H9 (cell line): Measurements from ENCODE around the gene MRTO4. TPM values are rescaled to one million over a fixed set of nuclear protein-coding genes. Genes with fewer than 3 reads are reported as not detected.
"Not testable (repeated sequence)": the region's sequence is repeated elsewhere in the genome, so short reads cannot be mapped to it uniquely, and the experiment has no call there.

Experiments
- DNase-seq: peaks from one replicate; pipeline ENCODE4 v3.0.0-alpha.2; 2017
- H2AFZ ChIP-seq: one replicate; pipeline ENCODE4 v1.6.1; 2013; ENCODE audit warnings: mild to moderate bottlenecking, low read length, control low read depth, moderate library complexity
- H2AK5ac ChIP-seq: 2 replicates; pipeline ENCODE4 v1.6.1; 2013; ENCODE audit warnings: low read length, control low read depth, mixed read lengths; ENCODE audit not compliant: insufficient read length
- H2BK120ac ChIP-seq: one replicate; pipeline ENCODE4 v1.6.1; 2013; ENCODE audit warnings: low read depth, mild to moderate bottlenecking, low read length, control low read depth, inconsistent platforms; ENCODE audit not compliant: poor library complexity, severe bottlenecking
- H2BK12ac ChIP-seq: 2 replicates; pipeline ENCODE4 v1.6.1; 2013; ENCODE audit warnings: low read length, control low read depth, mixed read lengths, low read depth; ENCODE audit not compliant: insufficient read length
- H2BK15ac ChIP-seq: 2 replicates; pipeline ENCODE4 v1.6.1; 2013; ENCODE audit warnings: low read depth, low read length, control low read depth
- H2BK20ac ChIP-seq: one replicate; pipeline ENCODE4 v1.6.1; 2013; ENCODE audit warnings: low read depth, mild to moderate bottlenecking, low read length, control low read depth, inconsistent platforms; ENCODE audit not compliant: poor library complexity, severe bottlenecking
- H2BK5ac ChIP-seq: 2 replicates; pipeline ENCODE4 v1.6.1; 2013; ENCODE audit warnings: low read length, control low read depth, mixed read lengths; ENCODE audit not compliant: insufficient read length
- H3K14ac ChIP-seq: 2 replicates; pipeline ENCODE4 v1.6.1; 2013; ENCODE audit warnings: low read length, control low read depth; ENCODE audit not compliant: insufficient read depth
- H3K18ac ChIP-seq: 2 replicates; pipeline ENCODE4 v1.6.1; 2013; ENCODE audit warnings: low read depth, mild to moderate bottlenecking, mixed read lengths, low read length, control low read depth; ENCODE audit not compliant: insufficient read length
- H3K23ac ChIP-seq: 2 replicates; pipeline ENCODE4 v1.6.1; 2013; ENCODE audit warnings: low read length, control low read depth, mixed read lengths, low read depth; ENCODE audit not compliant: insufficient read length
- H3K23me2 ChIP-seq: 2 replicates; pipeline ENCODE4 v1.6.1; 2013; ENCODE audit warnings: low read depth, mild to moderate bottlenecking, mixed read lengths, low read length, control low read depth; ENCODE audit not compliant: insufficient read length, poor library complexity, severe bottlenecking
- H3K27ac ChIP-seq: 2 replicates; pipeline ENCODE4 v1.5.1; 2013; ENCODE audit warnings: low read length, control low read depth, mixed read lengths, low read depth; ENCODE audit not compliant: insufficient read length
- H3K27me3 ChIP-seq: 2 replicates; pipeline ENCODE4 v1.6.1; 2013; ENCODE audit warnings: low read length, control low read depth, inconsistent platforms; ENCODE audit not compliant: insufficient read depth
- H3K4ac ChIP-seq: 2 replicates; pipeline ENCODE4 v1.6.1; 2013; ENCODE audit warnings: low read depth, mild to moderate bottlenecking, control low read depth, inconsistent platforms, low read length, moderate library complexity
- H3K4me1 ChIP-seq: 2 replicates; pipeline ENCODE4 v1.6.1; 2013; ENCODE audit warnings: low read length, control low read depth, inconsistent platforms; ENCODE audit not compliant: insufficient read depth
- H3K4me2 ChIP-seq: 2 replicates; pipeline ENCODE4 v1.6.1; 2013; ENCODE audit warnings: low read length, control low read depth, mixed read lengths; ENCODE audit not compliant: insufficient read length, insufficient read depth
- H3K56ac ChIP-seq: 2 replicates; pipeline ENCODE4 v1.6.1; 2013; ENCODE audit warnings: low read depth, mild to moderate bottlenecking, mixed read lengths, low read length, control low read depth; ENCODE audit not compliant: insufficient read length
- H3K79me1 ChIP-seq: 2 replicates; pipeline ENCODE4 v1.6.1; 2013; ENCODE audit warnings: low read depth, mild to moderate bottlenecking, moderate library complexity, low read length, control low read depth, inconsistent platforms; ENCODE audit not compliant: insufficient read depth, poor library complexity, severe bottlenecking
- H3K79me2 ChIP-seq: 2 replicates; pipeline ENCODE4 v1.6.1; 2013; ENCODE audit warnings: low read length, control low read depth, inconsistent platforms; ENCODE audit not compliant: insufficient read depth
- H3K9ac ChIP-seq: 2 replicates; pipeline ENCODE4 v1.6.1; 2013; ENCODE audit warnings: low read length, control low read depth, mixed read lengths; ENCODE audit not compliant: insufficient read length; ENCODE audit errors: extremely low read depth
- H3K9me3 ChIP-seq: one replicate; pipeline ENCODE4 v1.6.1; 2013; ENCODE audit warnings: low read depth, low read length, inconsistent platforms; ENCODE audit not compliant: control insufficient read depth
- H3T11ph ChIP-seq: one replicate; pipeline ENCODE4 v1.6.1; 2013; ENCODE audit warnings: mild to moderate bottlenecking, low read length, control low read depth, inconsistent platforms
- H4K20me1 ChIP-seq: one replicate; pipeline ENCODE4 v1.6.1; 2013; ENCODE audit not compliant: control insufficient read depth, insufficient read length, insufficient read depth
- H4K5ac ChIP-seq: 2 replicates; pipeline ENCODE4 v1.6.1; 2013; ENCODE audit warnings: low read depth, mild to moderate bottlenecking, mixed read lengths, low read length, control low read depth; ENCODE audit not compliant: insufficient read length
- H4K8ac ChIP-seq: replicated peaks from 2 replicates; pipeline ENCODE4 v1.6.1; 2013; ENCODE audit warnings: low read length, control low read depth, mixed read lengths, low read depth; ENCODE audit not compliant: insufficient read length
- H4K91ac ChIP-seq: 2 replicates; pipeline ENCODE4 v1.6.1; 2013; ENCODE audit warnings: low read depth, mild to moderate bottlenecking, moderate library complexity, mixed read lengths, low read length, control low read depth; ENCODE audit not compliant: insufficient read length
- H3K27ac Mint-ChIP-seq, 3 experiments: 2 replicates in 2 of 3; 3 replicates in 1 of 3; pipeline ENCODE4 v1.8.0; 2020 to 2021; ENCODE audit warnings: mixed read lengths in 3 of 3, mild to moderate bottlenecking in 1 of 3, moderate library complexity in 1 of 3
- H3K27me3 Mint-ChIP-seq: 2 replicates; pipeline ENCODE4 v1.8.0; 2021; ENCODE audit warnings: low read depth, mild to moderate bottlenecking, moderate library complexity, mixed read lengths
- H3K36me3 Mint-ChIP-seq, 3 experiments: 2 replicates in 2 of 3; 3 replicates in 1 of 3; pipeline ENCODE4 v1.8.0; 2020 to 2021; ENCODE audit warnings: low read depth in 3 of 3, mixed read lengths in 3 of 3; ENCODE audit not compliant: insufficient read depth in 1 of 3
- H3K4me1 Mint-ChIP-seq, 2 experiments: 2 replicates each; pipeline ENCODE4 v1.8.0; 2020; ENCODE audit warnings: mixed read lengths in 2 of 2
- H3K4me3 Mint-ChIP-seq, 2 experiments: 2 replicates in 1 of 2; 3 replicates in 1 of 2; pipeline ENCODE4 v1.8.0; 2020 to 2021; ENCODE audit warnings: mild to moderate bottlenecking in 2 of 2, mixed read lengths in 2 of 2, moderate library complexity in 1 of 2
- H3K9me3 Mint-ChIP-seq, 2 experiments: 2 replicates in 1 of 2; 3 replicates in 1 of 2; pipeline ENCODE4 v1.8.0; 2020; ENCODE audit warnings: mild to moderate bottlenecking in 2 of 2, mixed read lengths in 2 of 2, moderate library complexity in 1 of 2
- CTCF ChIP-seq: fragments of 200-600 bp; sonication (generic); conservative IDR thresholded peaks from 3 replicates; pipeline ENCODE4 v1.8.0; 2021; ENCODE audit warnings: antibody characterized with exemption, mild to moderate bottlenecking
- WGBS: extraction: QIAGEN DNeasy Blood & Tissue Kit; methylation state at CpG from one replicate; pipeline ENCODE4 v1.1.7; 2013; ENCODE audit warnings: missing lambda C conversion rate, low lambda C conversion rate, mixed read lengths; ENCODE audit not compliant: insufficient read length; ENCODE audit errors: extremely low coverage; 5-methylcytosine and 5-hydroxymethylcytosine counted together
- total RNA-seq: library from RNA; stranded (reverse); gene quantifications from 2 replicates; pipeline ENCODE4 v1.2.1, GENCODE V29; 2021

The MRTO4 gene
- total RNA-seq, 1 experiment from 2014 or later: 78.3 TPM

DNA sequence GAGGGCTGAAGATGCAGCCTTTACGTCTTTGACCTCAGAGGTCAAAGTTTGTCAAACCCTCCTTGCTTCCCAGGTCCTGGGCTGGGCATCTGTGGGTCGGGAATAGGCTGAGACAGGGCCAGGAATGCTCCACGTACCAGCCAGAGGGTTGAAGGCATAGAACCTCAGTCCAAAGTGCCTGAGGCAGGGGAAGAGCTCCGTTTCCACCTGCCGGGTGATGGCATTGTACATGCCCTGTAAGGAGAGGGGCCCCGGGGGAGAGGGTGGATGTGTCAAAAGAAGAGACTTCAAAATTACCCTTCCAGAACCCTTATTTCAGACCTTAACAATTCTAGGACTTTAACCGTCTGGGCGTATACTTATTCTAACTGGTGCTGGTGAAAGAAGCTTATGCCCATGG lies 33.3 kb downstream of the MRTO4 start:
- no peak for DNase-seq
- no peak overlapping the region for H3K14ac ChIP-seq
- WGBS: no CpG with 5 or more reads among the region's 8 CpGs

DNA sequence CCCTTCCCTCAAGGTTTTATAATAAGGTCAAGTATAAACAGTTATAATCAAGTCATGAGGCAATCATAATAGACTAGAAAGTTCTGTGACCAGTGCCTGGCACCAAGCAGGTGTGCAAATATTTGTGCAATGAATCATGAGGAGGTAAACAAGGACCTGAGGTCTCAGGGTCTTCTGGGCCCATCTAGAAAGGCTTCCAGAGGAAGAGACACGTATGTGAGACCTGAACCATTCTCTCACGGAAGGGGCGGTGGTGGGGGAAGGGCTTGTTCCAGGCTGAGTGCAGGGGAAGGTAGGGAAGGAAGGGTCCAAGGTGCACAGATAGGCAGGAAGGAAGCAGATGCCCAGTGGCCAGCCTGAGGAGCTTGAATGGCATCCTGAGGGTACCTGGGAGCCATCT lies 33.8 kb downstream of the MRTO4 start:
- H3K4ac ChIP-seq, H3K4me3 Mint-ChIP-seq, H3K79me2 ChIP-seq, H3K9me3 Mint-ChIP-seq, H3K36me3 Mint-ChIP-seq, H3K79me1 ChIP-seq, H2BK15ac ChIP-seq, H3K27ac ChIP-seq, H2BK120ac ChIP-seq, H3K23ac ChIP-seq, H3K27ac Mint-ChIP-seq, H3K9ac ChIP-seq, H3K4me1 Mint-ChIP-seq, H2AFZ ChIP-seq, H2BK20ac ChIP-seq, H4K5ac ChIP-seq, H3K4me2 ChIP-seq, H3K23me2 ChIP-seq, H4K8ac ChIP-seq, H2BK5ac ChIP-seq, H3K56ac ChIP-seq, H2BK12ac ChIP-seq, H3K27me3 ChIP-seq, H2AK5ac ChIP-seq, H3K14ac ChIP-seq, H3K4me1 ChIP-seq, H3K18ac ChIP-seq, H3K9me3 ChIP-seq, H4K20me1 ChIP-seq, H3T11ph ChIP-seq, DNase-seq, H4K91ac ChIP-seq: not testable (repeated sequence)
- H3K27me3 Mint-ChIP-seq: peaks cover 33% of the 10 kb centered on the region
- no CpG with 5 or more reads among the region's 3 CpGs for WGBS

More for the DNA sequence above, 33.3 kb downstream of the MRTO4 start:
- H3K23ac ChIP-seq: no peak overlapping the region
- H3K4me2 ChIP-seq: no peak overlapping the region
- H3K27me3 ChIP-seq: no peaks in the 10 kb centered on the region; the same call in 1 of the 2 replicates
- Mint-ChIP-seq H3K4me3 (no peak overlapping the region), H3K4me1 (peaks cover 3 to 7% of the 10 kb centered on the region in 2 experiments), H3K27ac (no peak overlapping the region), H3K36me3 (peaks cover 0 to 7% (median 4%) of the 10 kb centered on the region in 3 experiments; a peak in 2 of 7 replicates), H3K27me3 (peaks cover 30% of the 10 kb centered on the region), H3K9me3 (no peaks in the 10 kb centered on the region; a peak in 1 of 5 replicates)
- no peak overlapping the region for H3K27ac ChIP-seq
- H3K4ac ChIP-seq: no peak overlapping the region
- H2AFZ ChIP-seq: no peak overlapping the region
- no peak overlapping the region for H2BK5ac ChIP-seq
- no peak overlapping the region for H2BK15ac ChIP-seq
- H3K9me3 ChIP-seq: no peaks in the 10 kb centered on the region
- H3T11ph ChIP-seq: no peak overlapping the region
- no peak overlapping the region for H4K91ac ChIP-seq
- no peak overlapping the region for H3K9ac ChIP-seq
- TF ChIP-seq CTCF: no peak
- H2BK20ac ChIP-seq: no peak overlapping the region
- no peak overlapping the region for H3K18ac ChIP-seq
- H4K5ac ChIP-seq: no peak overlapping the region
- H3K56ac ChIP-seq: no peak overlapping the region
- peaks cover 5% of the 10 kb centered on the region for H3K23me2 ChIP-seq
- H4K8ac ChIP-seq: no peak overlapping the region
- no peaks in the 10 kb centered on the region for H3K79me2 ChIP-seq
- H3K4me1 ChIP-seq: no peaks in the 10 kb centered on the region
- H3K79me1 ChIP-seq: no peaks in the 10 kb centered on the region
- H2BK12ac ChIP-seq: no peak overlapping the region
- no peaks in the 10 kb centered on the region for H4K20me1 ChIP-seq
- H2BK120ac ChIP-seq: no peak overlapping the region
- H2AK5ac ChIP-seq: no peak overlapping the region
